Measurements from ENCODE around the gene BBX.

Gene BBX

DNA sequence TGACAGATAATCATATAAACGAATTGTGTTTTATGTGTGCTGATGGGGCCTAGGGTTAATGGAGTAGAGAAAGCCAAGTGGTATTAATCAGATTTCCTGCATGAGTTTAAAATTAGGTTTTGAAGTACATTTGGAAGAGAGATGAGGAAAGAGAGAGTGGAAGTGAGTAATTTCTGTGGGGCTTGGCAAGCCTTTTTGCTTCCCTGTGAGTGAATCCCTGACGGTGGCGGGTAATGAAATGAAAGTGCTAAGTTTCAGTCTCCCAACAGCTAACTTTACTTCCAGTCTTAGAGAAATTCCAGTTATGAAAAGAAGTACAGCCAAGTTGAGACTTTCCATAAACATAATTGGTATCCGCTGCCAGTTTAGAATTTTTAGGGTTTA lies 139.4 kb downstream of the BBX start:
- DNase-seq, result no peak
- TF ChIP-seq GATA1 (IDR thresholded peaks at IDR 0.05; ENCODE audit: low read depth, low read length) (no peak), POLR2A (IDR thresholded peaks at IDR 0.05; ENCODE audit: low read length) (no peak)

DNA sequence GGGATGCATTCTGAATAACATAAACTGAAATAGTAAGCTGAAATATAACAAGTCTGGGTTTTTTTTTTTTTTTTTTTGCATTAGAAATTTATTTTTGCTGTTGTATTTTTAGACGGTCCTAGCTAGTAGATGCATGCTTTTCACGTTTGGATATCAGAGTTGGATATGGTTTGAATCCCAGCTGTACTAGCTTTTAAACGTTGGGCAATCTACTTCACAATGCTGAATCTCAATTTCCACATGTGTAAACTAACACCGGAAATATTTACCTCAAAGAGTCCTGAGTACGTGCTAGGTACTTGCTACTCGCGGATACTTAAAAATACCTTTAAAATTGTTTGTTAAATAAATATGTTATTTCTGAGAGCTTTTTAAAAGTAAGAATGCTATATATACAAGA lies 139.8 kb downstream of the BBX start:
- TF ChIP-seq POLR2A (IDR thresholded peaks at IDR 0.05; ENCODE audit: low read length) (no peak), GATA1 (IDR thresholded peaks at IDR 0.05; ENCODE audit: low read depth, low read length) (no peak)
- no peak for DNase-seq

DNA sequence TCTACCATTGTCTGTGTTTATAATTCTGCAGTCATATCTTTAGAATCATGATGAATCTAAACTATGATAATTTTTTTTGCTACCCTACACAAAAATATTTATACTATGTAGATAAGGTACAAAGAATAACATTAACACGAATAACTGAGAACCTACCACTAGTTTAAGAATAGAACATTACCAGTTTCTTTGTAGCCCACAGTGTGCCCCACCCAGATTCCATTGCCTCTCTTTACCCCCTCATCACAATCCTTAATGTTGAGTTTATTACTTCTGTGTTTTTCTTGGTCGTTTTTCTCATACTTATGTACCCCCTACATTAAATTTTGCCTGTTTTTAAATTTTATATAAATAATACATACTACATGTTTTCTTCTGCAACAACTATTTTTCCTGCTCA lies 140.5 kb downstream of the BBX start:
- no peak for DNase-seq
- TF ChIP-seq POLR2A (IDR thresholded peaks at IDR 0.05; ENCODE audit: low read length), result no peak
- no peak for TF ChIP-seq GATA1 (IDR thresholded peaks at IDR 0.05; ENCODE audit: low read depth, low read length)

DNA sequence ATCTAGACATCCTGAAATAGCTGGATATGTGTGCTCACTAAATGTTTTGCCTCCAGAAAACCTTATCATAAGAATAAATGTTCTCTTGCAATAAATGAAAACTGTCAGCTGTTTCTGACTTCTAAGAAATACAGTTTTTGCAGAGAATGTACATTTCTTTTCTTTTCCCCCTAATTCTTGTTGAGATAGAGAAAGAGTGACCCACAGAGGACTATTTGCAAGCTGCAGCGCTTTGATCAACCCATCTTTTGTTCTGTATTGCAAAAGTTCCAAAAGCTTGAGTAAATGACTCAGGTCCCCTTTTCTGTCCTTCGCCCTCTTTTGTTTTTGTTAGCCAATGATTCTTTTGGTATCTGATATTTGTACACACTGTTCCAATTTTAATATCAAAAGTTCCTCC lies 141.9 kb downstream of the BBX start:
- DNase-seq, result no peak
- no peak for TF ChIP-seq POLR2A (IDR thresholded peaks at IDR 0.05; ENCODE audit: low read length)
- TF ChIP-seq GATA1 (IDR thresholded peaks at IDR 0.05; ENCODE audit: low read depth, low read length), result no peak

GRCh38 chr3:107665351-107665750 lies 142.6 kb downstream of the BBX start:
- TF ChIP-seq POLR2A (IDR thresholded peaks at IDR 0.05; ENCODE audit: low read length), result no peak
- TF ChIP-seq GATA1 (IDR thresholded peaks at IDR 0.05; ENCODE audit: low read depth, low read length), result no peak
- DNase-seq, result no peak

GRCh38 chr3:107666853-107667252 lies 144.1 kb downstream of the BBX start:
- TF ChIP-seq POLR2A (IDR thresholded peaks at IDR 0.05; ENCODE audit: low read length), result no peak
- TF ChIP-seq GATA1 (IDR thresholded peaks at IDR 0.05; ENCODE audit: low read depth, low read length), result no peak
- DNase-seq, result no peak

- DNase-seq, result no peak
- TF ChIP-seq POLR2A (IDR thresholded peaks at IDR 0.05; ENCODE audit: low read length) (no peak), GATA1 (IDR thresholded peaks at IDR 0.05; ENCODE audit: low read depth, low read length) (no peak)
Observed at GRCh38 chr3:107668416-107668815, 145.7 kb downstream of the BBX start.

GRCh38 chr3:107668963-107669362 lies 146.2 kb downstream of the BBX start:
- DNase-seq, result no peak
- TF ChIP-seq POLR2A (IDR thresholded peaks at IDR 0.05; ENCODE audit: low read length), result no peak
- no peak for TF ChIP-seq GATA1 (IDR thresholded peaks at IDR 0.05; ENCODE audit: low read depth, low read length)

DNA sequence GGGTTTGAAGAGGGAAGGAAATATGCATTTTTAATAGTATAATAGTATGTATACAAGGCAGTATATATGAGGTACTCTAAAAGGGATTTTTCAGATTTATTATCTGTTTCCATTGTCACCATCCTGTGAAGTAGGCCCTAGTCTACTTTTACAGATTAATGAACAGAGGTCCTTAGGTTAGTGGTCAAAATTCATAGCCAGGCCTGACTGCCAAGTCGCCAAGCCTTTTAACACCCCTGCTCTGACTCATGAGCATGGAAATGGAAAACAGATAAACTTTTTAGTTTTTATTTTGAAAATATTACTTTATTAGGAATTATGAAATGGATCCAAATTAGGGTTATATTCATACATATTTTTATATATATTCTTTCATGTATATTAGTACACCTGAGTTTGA lies 146.9 kb downstream of the BBX start:
- no peak for DNase-seq
- TF ChIP-seq GATA1 (IDR thresholded peaks at IDR 0.05; ENCODE audit: low read depth, low read length) (no peak), POLR2A (IDR thresholded peaks at IDR 0.05; ENCODE audit: low read length) (no peak)

DNA sequence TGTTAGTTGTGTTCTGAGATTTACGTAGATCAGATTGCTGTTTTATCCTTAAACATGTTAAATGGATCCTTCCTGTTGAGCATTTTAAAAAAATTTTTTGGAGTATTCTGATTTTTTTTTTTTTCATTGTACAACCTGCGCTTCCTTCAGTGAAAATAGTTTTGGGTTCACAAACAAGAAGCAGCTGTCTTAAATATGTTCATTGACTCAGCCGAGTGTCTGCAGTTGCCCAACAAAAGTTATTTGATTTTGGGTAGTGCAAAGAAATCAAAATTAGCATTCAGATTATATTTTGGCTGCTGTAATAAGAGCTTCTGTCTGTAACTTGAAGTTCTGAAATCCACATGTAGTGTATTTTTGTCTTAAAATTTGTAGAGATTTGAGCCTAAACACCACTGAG lies 148.2 kb downstream of the BBX start:
- TF ChIP-seq POLR2A (IDR thresholded peaks at IDR 0.05; ENCODE audit: low read length) (no peak), GATA1 (IDR thresholded peaks at IDR 0.05; ENCODE audit: low read depth, low read length) (no peak)
- DNase-seq, result no peak

- DNase-seq, result no peak
Observed at GRCh38 chr3:107674371-107674770, 151.6 kb downstream of the BBX start.

GRCh38 chr3:107675233-107675900 lies 152.6 kb downstream of the BBX start:
- no peak for TF ChIP-seq POLR2A (IDR thresholded peaks at IDR 0.05; ENCODE audit: low read length)
- no peak for TF ChIP-seq GATA1 (IDR thresholded peaks at IDR 0.05; ENCODE audit: low read depth, low read length)
- DNase-seq, result no peak

More at GRCh38 chr3:107674371-107674770, 151.6 kb downstream of the BBX start:
- TF ChIP-seq GATA1 (IDR thresholded peaks at IDR 0.05; ENCODE audit: low read depth, low read length) (no peak), POLR2A (IDR thresholded peaks at IDR 0.05; ENCODE audit: low read length) (no peak)

- peak; percentile 18 to 39 for DNase-seq
- TF ChIP-seq GATA1 (IDR thresholded peaks at IDR 0.05; ENCODE audit: low read depth, low read length) (no peak), POLR2A (IDR thresholded peaks at IDR 0.05; ENCODE audit: low read length) (no peak)
Observed at GRCh38 chr3:107676469-107677309, 153.9 kb downstream of the BBX start.

GRCh38 chr3:107679921-107680320 lies 157.2 kb downstream of the BBX start:
- DNase-seq, result no peak
- no peak for TF ChIP-seq GATA1 (IDR thresholded peaks at IDR 0.05; ENCODE audit: low read depth, low read length)
- no peak for TF ChIP-seq POLR2A (IDR thresholded peaks at IDR 0.05; ENCODE audit: low read length)

DNA sequence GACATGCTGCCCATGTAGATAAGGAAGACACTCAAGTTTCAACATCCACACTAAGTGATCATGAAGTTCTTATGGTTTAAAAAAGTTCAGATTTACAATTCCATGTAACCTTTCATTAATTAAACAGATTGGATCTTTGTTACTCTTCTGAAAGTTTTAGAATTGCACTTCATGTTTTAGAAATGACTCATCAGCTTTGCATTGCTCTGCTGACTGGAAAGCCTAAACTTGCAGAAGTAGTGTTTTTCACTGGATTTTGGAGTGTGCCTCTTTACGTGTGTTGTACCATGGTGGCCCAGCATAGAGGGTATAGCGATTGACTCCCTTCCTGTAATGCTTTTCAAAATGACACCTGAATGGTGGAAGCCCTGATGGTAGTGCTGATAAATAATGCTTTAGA lies 157.9 kb downstream of the BBX start:
- DNase-seq, result no peak
- TF ChIP-seq POLR2A (IDR thresholded peaks at IDR 0.05; ENCODE audit: low read length) (no peak), GATA1 (IDR thresholded peaks at IDR 0.05; ENCODE audit: low read depth, low read length) (no peak)
